A549 (cell line): Measurements from ENCODE around the gene BRSK2.

Experiments used
- CBX2 ChIP-seq: fragments of 200-600 bp; sonication (generic); IDR thresholded peaks from 2 replicates; pipeline ENCODE4 v1.6.1; 2016; ENCODE audit warnings: low read depth, mild to moderate bottlenecking, borderline replicate concordance
- CEBPB ChIP-seq, 2 experiments: fragments of >200 bp in 1 of 2; sonication (Bioruptor Twin) in 1 of 2; formaldehyde crosslinking in 1 of 2; IDR thresholded peaks; 2 replicates each; pipeline ENCODE4 v1.6.1; 2012 to 2016
- CHD2 ChIP-seq: fragments of 150-350 bp; IDR thresholded peaks from 2 replicates; pipeline ENCODE4 v1.6.1; 2014; ENCODE audit warnings: low read length; ENCODE audit not compliant: partially characterized antibody
- CTCF ChIP-seq: fragments of >200 bp; sonication (Bioruptor Twin); formaldehyde crosslinking; IDR thresholded peaks from 3 replicates; pipeline ENCODE4 v1.5.1; 2016
- ESRRA ChIP-seq: fragments of 150-350 bp; IDR thresholded peaks from 2 replicates; pipeline ENCODE4 v1.6.1; 2014; ENCODE audit warnings: mild to moderate bottlenecking, low read length, borderline replicate concordance
- JUNB ChIP-seq: fragments of >200 bp; sonication (Bioruptor Twin); formaldehyde crosslinking; IDR thresholded peaks from 2 replicates; pipeline ENCODE4 v1.6.1; 2016
- MAZ ChIP-seq: fragments of 150-350 bp; IDR thresholded peaks from 2 replicates; pipeline ENCODE4 v1.6.1; 2014; ENCODE audit warnings: antibody characterized with exemption, low read depth, low read length, borderline replicate concordance
- NFE2L2 ChIP-seq: fragments of 150-350 bp; conservative IDR thresholded peaks from 2 replicates; pipeline ENCODE4 v1.6.1; 2014; ENCODE audit warnings: low read length
- POLR2A ChIP-seq: IDR thresholded peaks from 2 replicates; pipeline ENCODE4 v1.6.1; 2012; ENCODE audit warnings: mild to moderate bottlenecking, low read length
- REST ChIP-seq: fragments of 200-600 bp; sonication (generic); IDR thresholded peaks from 2 replicates; pipeline ENCODE4 v1.6.1; 2016; ENCODE audit warnings: antibody characterized with exemption, mild to moderate bottlenecking, moderate library complexity
- SMC3 ChIP-seq: fragments of >200 bp; sonication (Bioruptor Twin); formaldehyde crosslinking; IDR thresholded peaks from 3 replicates; pipeline ENCODE4 v1.6.1; 2018; ENCODE audit warnings: inconsistent platforms
- SREBF2 ChIP-seq: fragments of 450-650 bp; IDR thresholded peaks from 2 replicates; pipeline ENCODE4 v1.6.1; 2014; ENCODE audit warnings: mild to moderate bottlenecking, moderate library complexity
- USF2 ChIP-seq: fragments of 450-650 bp; IDR thresholded peaks from 2 replicates; pipeline ENCODE4 v1.6.1; 2014; ENCODE audit warnings: antibody characterized with exemption
- TF ChIP-seq, protein P1 (sequence below): IDR thresholded peaks from 2 replicates; pipeline ENCODE4 v1.6.1; 2012

- TF ChIP-seq SREBF2 (no peak), CHD2 (no peak), MAZ (no peak), CTCF (no peak), REST (no peak), POLR2A (no peak), SMC3 (no peak), NFE2L2 (no peak), CEBPB (IDR thresholded peaks at IDR 0.05) (no peak), USF2 (no peak), ESRRA (no peak), JUNB (no peak), CBX2 (no peak)
- TF ChIP-seq, protein P1, sequence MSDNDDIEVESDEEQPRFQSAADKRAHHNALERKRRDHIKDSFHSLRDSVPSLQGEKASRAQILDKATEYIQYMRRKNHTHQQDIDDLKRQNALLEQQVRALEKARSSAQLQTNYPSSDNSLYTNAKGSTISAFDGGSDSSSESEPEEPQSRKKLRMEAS: no peak
These were observed 19.3 kb upstream of the BRSK2 start for GRCh38 chr11:1370186-1371025.
